GM18517 (cell line): Measurements from ENCODE around the gene CHCHD3.
"Not testable (repeated sequence)": the region's sequence is repeated elsewhere in the genome, so short reads cannot be mapped to it uniquely, and the experiment has no call there.

ENCODE experiments used
- ATAC-seq: cut with Tn5 transposase; IDR thresholded peaks from one replicate; pipeline ENCODE4 v1.9.1; 2021; ENCODE audit warnings: mild to moderate bottlenecking, moderate library complexity; ENCODE audit not compliant: unreplicated experiment

CHCHD3 gene

GRCh38 chr7:133048589-133048988 lies 33.3 kb downstream of the CHCHD3 start:
- no peak for ATAC-seq

GRCh38 chr7:133047321-133047720 lies 34.6 kb downstream of the CHCHD3 start:
- ATAC-seq, result no peak

GRCh38 chr7:133044722-133045473 lies 37.0 kb downstream of the CHCHD3 start:
- ATAC-seq, result no peak

- ATAC-seq, result no peak
These were observed 41.2 kb downstream of the CHCHD3 start for GRCh38 chr7:133040674-133041073.

GRCh38 chr7:133040178-133040577 lies 41.7 kb downstream of the CHCHD3 start:
- no peak for ATAC-seq

- ATAC-seq, result no peak
These were observed 42.3 kb downstream of the CHCHD3 start for GRCh38 chr7:133039614-133040013.

GRCh38 chr7:133036289-133036688 lies 45.6 kb downstream of the CHCHD3 start:
- no peak for ATAC-seq

GRCh38 chr7:133035240-133035639 lies 46.6 kb downstream of the CHCHD3 start:
- not testable (repeated sequence) for ATAC-seq

- no peak for ATAC-seq
These were observed 51.5 kb downstream of the CHCHD3 start for GRCh38 chr7:133030346-133030745.

- no peak for ATAC-seq
These were observed 52.4 kb downstream of the CHCHD3 start for GRCh38 chr7:133029463-133029862.

- ATAC-seq, result no peak
These were observed 54.5 kb downstream of the CHCHD3 start for GRCh38 chr7:133027397-133027796.

GRCh38 chr7:133026210-133026859 lies 55.6 kb downstream of the CHCHD3 start:
- ATAC-seq, result no peak

GRCh38 chr7:133025056-133025455 lies 56.8 kb downstream of the CHCHD3 start:
- ATAC-seq, result no peak

GRCh38 chr7:133024596-133024995 lies 57.3 kb downstream of the CHCHD3 start:
- no peak for ATAC-seq

GRCh38 chr7:133023370-133024071 lies 58.4 kb downstream of the CHCHD3 start:
- ATAC-seq, result no peak

GRCh38 chr7:133022661-133023060 lies 59.2 kb downstream of the CHCHD3 start:
- no peak for ATAC-seq

GRCh38 chr7:133021196-133021595 lies 60.7 kb downstream of the CHCHD3 start:
- ATAC-seq, result no peak

GRCh38 chr7:133020496-133020895 lies 61.4 kb downstream of the CHCHD3 start:
- no peak for ATAC-seq

- no peak for ATAC-seq
These were observed 62.3 kb downstream of the CHCHD3 start for GRCh38 chr7:133019590-133019989.

- ATAC-seq, result no peak
These were observed 65.3 kb downstream of the CHCHD3 start for GRCh38 chr7:133016604-133017003.

- ATAC-seq, result no peak
These were observed 66.0 kb downstream of the CHCHD3 start for GRCh38 chr7:133015888-133016287.

GRCh38 chr7:133011746-133012145 lies 70.1 kb downstream of the CHCHD3 start:
- ATAC-seq, result no peak
